GM04504 (cell line): ENCODE measurements around the gene RADIL.

ENCODE experiments used
- DNase-seq: peaks from one replicate; pipeline ENCODE4 v3.0.0-alpha.2; 2012; ENCODE audit warnings: low read depth

RADIL gene

GRCh38 chr7:4754433-4755010 lies 129.0 kb downstream of the RADIL start:
- DNase-seq = no peak

GRCh38 chr7:4753598-4754432 lies 129.7 kb downstream of the RADIL start:
- DNase-seq = peak; percentile 22

DNA sequence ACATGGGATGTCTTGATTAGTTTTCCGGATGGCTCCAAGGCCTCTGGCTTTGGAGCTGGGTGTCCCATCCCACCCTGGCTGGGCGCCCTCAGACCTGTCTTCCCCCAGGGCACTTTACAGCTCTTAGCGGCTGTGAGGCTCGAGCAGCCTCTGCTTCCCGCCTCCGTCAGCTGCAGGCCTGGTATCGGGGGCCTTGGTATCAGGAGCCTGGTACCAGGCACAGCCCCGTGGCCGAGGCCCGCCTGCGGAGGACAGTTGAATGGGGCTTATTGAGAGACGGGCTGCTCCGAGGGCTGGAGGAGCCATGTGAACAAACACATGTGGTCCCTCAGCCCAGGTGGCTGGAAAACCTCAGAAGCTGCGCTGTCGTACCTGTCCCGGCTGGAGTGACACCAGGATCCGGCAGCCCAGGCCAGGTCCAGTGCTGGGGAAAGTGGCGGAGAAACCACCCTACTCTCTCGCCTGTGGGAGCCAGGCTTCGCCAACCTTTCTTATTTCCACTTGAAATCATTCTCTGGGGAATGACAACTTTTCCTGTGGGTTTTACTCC lies 132.0 kb downstream of the RADIL start:
- DNase-seq = no peak

DNA sequence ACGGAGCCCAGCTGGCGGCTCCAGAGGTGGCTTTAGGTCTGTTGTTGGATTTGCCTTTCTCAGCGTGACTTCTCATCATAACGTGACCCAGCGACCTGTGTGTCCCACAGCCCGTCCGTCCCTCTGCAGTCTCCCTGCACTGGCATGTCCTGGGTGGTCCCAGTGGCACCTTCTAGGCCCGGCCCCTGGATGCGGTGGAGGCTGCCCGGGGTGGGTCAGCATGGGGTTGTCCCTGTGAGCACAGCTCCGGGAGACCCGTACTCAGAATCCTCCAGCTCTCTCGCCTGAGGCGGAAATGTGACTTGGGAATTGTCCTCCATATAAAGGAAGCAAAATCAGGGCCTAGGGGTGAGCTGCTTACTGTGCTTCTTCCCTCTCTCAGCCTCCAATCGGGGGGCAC lies 133.7 kb downstream of the RADIL start:
- DNase-seq = no peak

GRCh38 chr7:4749363-4749762 lies 134.2 kb downstream of the RADIL start:
- DNase-seq = no peak
